ENCODE results near the gene ASXL2.

The ASXL2 gene

GRCh38 chr2:25685741-25686140 lies 192.5 kb downstream of the ASXL2 start:
- no peak for TF ChIP-seq CTCF (IDR thresholded peaks at IDR 0.05; ENCODE audit: borderline replicate concordance, insufficient read depth, low read depth, low read length)
- H3K4me3 ChIP-seq (ENCODE audit: low read depth, low read length) = no peak overlapping the region

- TF ChIP-seq CTCF (IDR thresholded peaks at IDR 0.05; ENCODE audit: borderline replicate concordance, insufficient read depth, low read depth, low read length) = no peak
- no peak overlapping the region for H3K4me3 ChIP-seq (ENCODE audit: low read depth, low read length)
Observed at GRCh38 chr2:25684577-25685473, 193.5 kb downstream of the ASXL2 start.
